GM12891 (cell line): ENCODE measurements around the gene PHACTR3.

Source experiments
- POLR2A ChIP-seq: IDR thresholded peaks from 2 replicates; pipeline ENCODE4 v1.6.1; 2011; ENCODE audit warnings: low read depth, low read length, control low read depth
- POLR2AphosphoS5 ChIP-seq: IDR thresholded peaks from 2 replicates; pipeline ENCODE4 v1.6.1; 2011; ENCODE audit warnings: low read depth, low read length, control low read depth
- TAF1 ChIP-seq: IDR thresholded peaks from 2 replicates; pipeline ENCODE4 v1.6.1; 2011; ENCODE audit warnings: low read depth, low read length, control low read depth

DNA sequence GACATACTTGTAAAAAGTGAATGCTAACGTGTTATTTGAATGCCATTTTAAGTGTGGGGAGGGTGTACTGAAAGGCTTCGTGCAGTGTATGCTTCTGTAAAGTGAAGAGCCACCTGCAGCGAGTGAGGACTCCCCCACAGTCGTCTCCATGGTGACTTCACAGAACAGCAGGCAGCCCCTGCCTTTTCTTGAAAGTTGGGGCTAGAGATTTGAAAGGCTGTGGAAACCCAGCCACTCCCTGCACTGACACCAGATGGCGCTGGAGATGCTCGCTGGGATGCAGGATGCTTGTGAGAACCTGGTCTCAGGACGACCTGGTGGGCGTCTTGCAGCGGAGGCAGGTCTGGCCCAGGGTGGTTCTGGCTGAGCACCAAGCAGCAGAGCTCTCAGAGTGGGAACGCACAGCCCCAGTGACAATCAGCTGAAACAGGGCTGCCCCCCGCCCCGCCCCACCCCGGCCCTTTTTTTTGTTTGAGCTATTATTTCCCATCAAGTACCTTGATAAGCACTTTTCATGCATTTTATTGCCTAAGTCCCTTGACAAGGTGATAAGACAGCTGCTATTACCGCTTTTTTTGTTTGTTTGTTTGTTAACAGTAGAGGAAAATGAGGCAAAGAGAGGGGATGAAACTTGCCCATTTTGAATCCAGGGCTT, 178.8 kb downstream of the PHACTR3 start:
- no peak for TF ChIP-seq POLR2AphosphoS5
- TF ChIP-seq POLR2A = no peak
- no peak for TF ChIP-seq TAF1
